Measurements from ENCODE around the gene SOX11. TPM values are rescaled to one million over a fixed set of nuclear protein-coding genes. Genes with fewer than 3 reads are reported as not detected.

SOX11 gene
- total RNA-seq, 1 experiment from 2014 or later = 24.8 TPM

GRCh38 chr2:5749347-5749746 lies 57.2 kb downstream of the SOX11 start (continued):
- TF ChIP-seq ZNF121 (CRISPR knock-in tag; IDR thresholded peaks at IDR 0.05) (no peak), NR1H2 (CRISPR knock-in tag; IDR thresholded peaks at IDR 0.05) (no peak), SMAD3 (CRISPR knock-in tag; IDR thresholded peaks at IDR 0.05; ENCODE audit: borderline replicate concordance) (no peak), GTF2I (CRISPR knock-in tag; conservative IDR thresholded peaks at IDR 0.05) (no peak), FOXJ3 (CRISPR knock-in tag; IDR thresholded peaks at IDR 0.05; ENCODE audit: borderline replicate concordance) (no peak), CBFB (CRISPR knock-in tag; IDR thresholded peaks at IDR 0.05; ENCODE audit: low read depth) (no peak), JAZF1 (CRISPR knock-in tag; IDR thresholded peaks at IDR 0.05) (no peak)
- TF ChIP-seq, protein P1, sequence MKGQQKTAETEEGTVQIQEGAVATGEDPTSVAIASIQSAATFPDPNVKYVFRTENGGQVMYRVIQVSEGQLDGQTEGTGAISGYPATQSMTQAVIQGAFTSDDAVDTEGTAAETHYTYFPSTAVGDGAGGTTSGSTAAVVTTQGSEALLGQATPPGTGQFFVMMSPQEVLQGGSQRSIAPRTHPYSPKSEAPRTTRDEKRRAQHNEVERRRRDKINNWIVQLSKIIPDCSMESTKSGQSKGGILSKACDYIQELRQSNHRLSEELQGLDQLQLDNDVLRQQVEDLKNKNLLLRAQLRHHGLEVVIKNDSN (CRISPR knock-in tag; IDR thresholded peaks at IDR 0.05) = no peak
- TF ChIP-seq, protein P2, sequence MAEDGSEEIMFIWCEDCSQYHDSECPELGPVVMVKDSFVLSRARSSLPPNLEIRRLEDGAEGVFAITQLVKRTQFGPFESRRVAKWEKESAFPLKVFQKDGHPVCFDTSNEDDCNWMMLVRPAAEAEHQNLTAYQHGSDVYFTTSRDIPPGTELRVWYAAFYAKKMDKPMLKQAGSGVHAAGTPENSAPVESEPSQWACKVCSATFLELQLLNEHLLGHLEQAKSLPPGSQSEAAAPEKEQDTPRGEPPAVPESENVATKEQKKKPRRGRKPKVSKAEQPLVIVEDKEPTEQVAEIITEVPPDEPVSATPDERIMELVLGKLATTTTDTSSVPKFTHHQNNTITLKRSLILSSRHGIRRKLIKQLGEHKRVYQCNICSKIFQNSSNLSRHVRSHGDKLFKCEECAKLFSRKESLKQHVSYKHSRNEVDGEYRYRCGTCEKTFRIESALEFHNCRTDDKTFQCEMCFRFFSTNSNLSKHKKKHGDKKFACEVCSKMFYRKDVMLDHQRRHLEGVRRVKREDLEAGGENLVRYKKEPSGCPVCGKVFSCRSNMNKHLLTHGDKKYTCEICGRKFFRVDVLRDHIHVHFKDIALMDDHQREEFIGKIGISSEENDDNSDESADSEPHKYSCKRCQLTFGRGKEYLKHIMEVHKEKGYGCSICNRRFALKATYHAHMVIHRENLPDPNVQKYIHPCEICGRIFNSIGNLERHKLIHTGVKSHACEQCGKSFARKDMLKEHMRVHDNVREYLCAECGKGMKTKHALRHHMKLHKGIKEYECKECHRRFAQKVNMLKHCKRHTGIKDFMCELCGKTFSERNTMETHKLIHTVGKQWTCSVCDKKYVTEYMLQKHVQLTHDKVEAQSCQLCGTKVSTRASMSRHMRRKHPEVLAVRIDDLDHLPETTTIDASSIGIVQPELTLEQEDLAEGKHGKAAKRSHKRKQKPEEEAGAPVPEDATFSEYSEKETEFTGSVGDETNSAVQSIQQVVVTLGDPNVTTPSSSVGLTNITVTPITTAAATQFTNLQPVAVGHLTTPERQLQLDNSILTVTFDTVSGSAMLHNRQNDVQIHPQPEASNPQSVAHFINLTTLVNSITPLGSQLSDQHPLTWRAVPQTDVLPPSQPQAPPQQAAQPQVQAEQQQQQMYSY (CRISPR knock-in tag; IDR thresholded peaks at IDR 0.05) = no peak
- TF ChIP-seq, protein P3, sequence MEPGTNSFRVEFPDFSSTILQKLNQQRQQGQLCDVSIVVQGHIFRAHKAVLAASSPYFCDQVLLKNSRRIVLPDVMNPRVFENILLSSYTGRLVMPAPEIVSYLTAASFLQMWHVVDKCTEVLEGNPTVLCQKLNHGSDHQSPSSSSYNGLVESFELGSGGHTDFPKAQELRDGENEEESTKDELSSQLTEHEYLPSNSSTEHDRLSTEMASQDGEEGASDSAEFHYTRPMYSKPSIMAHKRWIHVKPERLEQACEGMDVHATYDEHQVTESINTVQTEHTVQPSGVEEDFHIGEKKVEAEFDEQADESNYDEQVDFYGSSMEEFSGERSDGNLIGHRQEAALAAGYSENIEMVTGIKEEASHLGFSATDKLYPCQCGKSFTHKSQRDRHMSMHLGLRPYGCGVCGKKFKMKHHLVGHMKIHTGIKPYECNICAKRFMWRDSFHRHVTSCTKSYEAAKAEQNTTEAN (CRISPR knock-in tag; IDR thresholded peaks at IDR 0.05) = no peak

All from WTC11 (cell line).